Colonic mucosa (tissue), 4 donors: ENCODE results near the gene MEF2B. TPM values are rescaled to one million over a fixed set of nuclear protein-coding genes. Genes with fewer than 3 reads are reported as not detected.
"Not testable (repeated sequence)": the region's sequence is repeated elsewhere in the genome, so short reads cannot be mapped to it uniquely, and the experiment has no call there.

ENCODE experiments used
- DNase-seq: peaks from one replicate; pipeline ENCODE4 v3.0.0-alpha.2; 2020
- H3K27ac ChIP-seq: fragments of 200-600 bp; one replicate; pipeline ENCODE4 v1.8.0; 2021
- H3K27me3 ChIP-seq: fragments of 200-600 bp; one replicate; pipeline ENCODE4 v1.8.0; 2021
- H3K36me3 ChIP-seq: fragments of 200-600 bp; one replicate; pipeline ENCODE4 v1.8.0; 2021
- H3K4me1 ChIP-seq: fragments of 200-600 bp; one replicate; pipeline ENCODE4 v1.8.0; 2021; ENCODE audit warnings: mild to moderate bottlenecking
- H3K4me3 ChIP-seq: fragments of 200-600 bp; one replicate; pipeline ENCODE4 v1.8.0; 2021
- H3K9ac ChIP-seq, 2 donors: one replicate each; pipeline ENCODE4 v1.7.0; 2013; ENCODE audit warnings: control low read depth in 2 of 2, low read depth in 2 of 2, low read length in 2 of 2
- H3K9me3 ChIP-seq: fragments of 200-600 bp; one replicate; pipeline ENCODE4 v1.8.0; 2021
- CTCF ChIP-seq: fragments of 200-600 bp; IDR thresholded peaks from one replicate; pipeline ENCODE4 v1.8.0; 2022; ENCODE audit warnings: antibody characterized with exemption, mild to moderate bottlenecking
- intact Hi-C: fragments of 100-400 bp; cut with DNase I; formaldehyde crosslinking; loops from one replicate; pipeline ENCODE4 v1.14.1; 2022
- total RNA-seq, 2 donors: library from RNA; stranded (reverse); fragmentation: NEBNext Ultra II Directional in 1 of 2; extraction: Animal tissue kit (Norgen Biotek cat#: 25700) in 1 of 2; gene quantifications; one replicate each; pipeline ENCODE4 v1.2.1, GENCODE V29; 2021
- donor health status: healthy.
- donor health status: DM: no; HTN: no; CAD: no.
- donor health status: DM: no; HTN: no; CAD: no.

MEF2B gene
- total RNA-seq, 2 donors from 2014 or later, result 1.5 to 3.9 TPM

- no peak overlapping the region for H3K27ac ChIP-seq
- intact Hi-C loops, result no loop called here
- DNase-seq, result no peak
- no peak for TF ChIP-seq CTCF
- H3K4me3 ChIP-seq, result no peak overlapping the region
- H3K4me1 ChIP-seq, result no peaks in the 10 kb centered on the region
- H3K36me3 ChIP-seq, result peaks cover 4% of the 10 kb centered on the region
- no peak overlapping the region for H3K9ac ChIP-seq
- H3K27me3 ChIP-seq, result no peaks in the 10 kb centered on the region
- no peaks in the 10 kb centered on the region for H3K9me3 ChIP-seq
These were observed 11.5 kb upstream of the MEF2B start for GRCh38 chr19:19181488-19181998.

GRCh38 chr19:19179548-19180441 lies 9.7 kb upstream of the MEF2B start:
- intact Hi-C loops, result no loop called here
- Histone ChIP-seq H3K27ac (no peak overlapping the region), H3K36me3 (peaks cover 4% of the 10 kb centered on the region), H3K4me1 (no peaks in the 10 kb centered on the region), H3K4me3 (no peak overlapping the region), H3K27me3 (no peaks in the 10 kb centered on the region), H3K9ac (no peak overlapping the region), H3K9me3 (no peaks in the 10 kb centered on the region)
- no peak for DNase-seq
- no peak for TF ChIP-seq CTCF

GRCh38 chr19:19176950-19177349 lies 6.9 kb upstream of the MEF2B start:
- H3K9ac ChIP-seq, result no peak overlapping the region
- no peaks in the 10 kb centered on the region for H3K27me3 ChIP-seq
- no peaks in the 10 kb centered on the region for H3K4me1 ChIP-seq
- no peak for TF ChIP-seq CTCF
- H3K4me3 ChIP-seq, result no peak overlapping the region
- peaks cover 1% of the 10 kb centered on the region for H3K36me3 ChIP-seq
- H3K27ac ChIP-seq, result no peak overlapping the region
- intact Hi-C loops, result no loop called here
- no peaks in the 10 kb centered on the region for H3K9me3 ChIP-seq
- DNase-seq, result no peak

- H3K9ac ChIP-seq, H3K9me3 ChIP-seq, DNase-seq, H3K27ac ChIP-seq, H3K4me3 ChIP-seq, intact Hi-C loops, H3K36me3 ChIP-seq, H3K27me3 ChIP-seq, H3K4me1 ChIP-seq: not testable (repeated sequence)
These were observed 3.2 kb upstream of the MEF2B start for GRCh38 chr19:19173243-19173642.

GRCh38 chr19:19171821-19172532 lies 1.9 kb upstream of the MEF2B start:
- Histone ChIP-seq H3K27me3 (no peaks in the 10 kb centered on the region), H3K9ac (no peak overlapping the region), H3K4me1 (peaks cover 6% of the 10 kb centered on the region), H3K9me3 (no peaks in the 10 kb centered on the region), H3K4me3 (no peak overlapping the region), H3K27ac (no peak overlapping the region), H3K36me3 (no peaks in the 10 kb centered on the region)
- no peak for DNase-seq
- intact Hi-C loops, result no loop called here
- TF ChIP-seq CTCF, result no peak
